NT2/D1 (cell line): Measurements from ENCODE around the gene DMD.

ENCODE experiments used
- YY1 ChIP-seq: IDR thresholded peaks from 2 replicates; pipeline ENCODE4 v1.6.1; 2011; ENCODE audit not compliant: insufficient read length, insufficient read depth
- ZNF274 ChIP-seq: IDR thresholded peaks from 2 replicates; pipeline ENCODE4 v1.6.1; 2011; ENCODE audit warnings: mild to moderate bottlenecking, low read depth, low read length

GRCh38 chrX:32268207-32268606 is 943.1 kb downstream of the DMD start:
- TF ChIP-seq YY1 (no peak), ZNF274 (no peak)
